Measurements from ENCODE around the gene ZNF451.

DNA sequence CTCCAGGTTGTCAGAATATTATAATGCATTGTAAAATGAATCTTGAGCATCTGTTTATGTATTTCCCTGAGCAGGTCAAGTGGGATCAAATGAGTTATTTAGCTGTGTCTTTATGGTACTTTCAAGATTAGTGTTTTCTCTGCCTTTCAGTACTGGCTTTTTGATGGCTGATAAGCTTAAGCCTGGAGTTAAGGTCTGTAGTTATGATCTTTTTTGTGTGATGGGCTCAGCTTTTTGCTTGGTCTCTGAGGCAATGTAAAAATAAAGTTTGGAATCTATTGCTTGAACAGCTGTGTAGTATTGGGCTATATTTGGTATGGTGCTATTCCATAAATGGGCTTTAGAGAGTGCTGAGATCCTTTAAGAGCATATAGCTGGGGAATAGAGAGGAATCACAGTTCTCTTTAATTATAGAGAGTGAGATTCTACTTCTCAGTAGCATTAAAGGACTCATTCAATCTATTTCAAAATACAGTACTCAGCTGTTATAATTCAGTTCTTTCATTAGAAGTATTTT, 40.7 kb downstream of the ZNF451 start:
- TF ChIP-seq, protein P1, sequence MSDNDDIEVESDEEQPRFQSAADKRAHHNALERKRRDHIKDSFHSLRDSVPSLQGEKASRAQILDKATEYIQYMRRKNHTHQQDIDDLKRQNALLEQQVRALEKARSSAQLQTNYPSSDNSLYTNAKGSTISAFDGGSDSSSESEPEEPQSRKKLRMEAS (IDR thresholded peaks at IDR 0.05; ENCODE audit: low read depth, low read length): no peak
- no peak for TF ChIP-seq POLR2A (IDR thresholded peaks at IDR 0.05; ENCODE audit: extremely low read depth, insufficient read length)
- TF ChIP-seq, protein P2, sequence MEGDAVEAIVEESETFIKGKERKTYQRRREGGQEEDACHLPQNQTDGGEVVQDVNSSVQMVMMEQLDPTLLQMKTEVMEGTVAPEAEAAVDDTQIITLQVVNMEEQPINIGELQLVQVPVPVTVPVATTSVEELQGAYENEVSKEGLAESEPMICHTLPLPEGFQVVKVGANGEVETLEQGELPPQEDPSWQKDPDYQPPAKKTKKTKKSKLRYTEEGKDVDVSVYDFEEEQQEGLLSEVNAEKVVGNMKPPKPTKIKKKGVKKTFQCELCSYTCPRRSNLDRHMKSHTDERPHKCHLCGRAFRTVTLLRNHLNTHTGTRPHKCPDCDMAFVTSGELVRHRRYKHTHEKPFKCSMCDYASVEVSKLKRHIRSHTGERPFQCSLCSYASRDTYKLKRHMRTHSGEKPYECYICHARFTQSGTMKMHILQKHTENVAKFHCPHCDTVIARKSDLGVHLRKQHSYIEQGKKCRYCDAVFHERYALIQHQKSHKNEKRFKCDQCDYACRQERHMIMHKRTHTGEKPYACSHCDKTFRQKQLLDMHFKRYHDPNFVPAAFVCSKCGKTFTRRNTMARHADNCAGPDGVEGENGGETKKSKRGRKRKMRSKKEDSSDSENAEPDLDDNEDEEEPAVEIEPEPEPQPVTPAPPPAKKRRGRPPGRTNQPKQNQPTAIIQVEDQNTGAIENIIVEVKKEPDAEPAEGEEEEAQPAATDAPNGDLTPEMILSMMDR (IDR thresholded peaks at IDR 0.05; ENCODE audit: low read depth, low read length): no peak

All from NB4 (cell line).